Measurements from ENCODE around the gene SP1.
A peak's percentile ranks its signal among the peaks of the same experiment; 100 is the strongest.

SP1 gene

GRCh38 chr12:53380794-53381730 is 1.1 kb downstream of the SP1 start:
- TF ChIP-seq GATA2 (IDR thresholded peaks at IDR 0.05; ENCODE audit: low read depth, low read length) (no peak), GATA3 (IDR thresholded peaks at IDR 0.05; ENCODE audit: low read depth, low read length) (no peak)

GRCh38 chr12:53381731-53382630 is 2.0 kb downstream of the SP1 start:
- TF ChIP-seq GATA2 (IDR thresholded peaks at IDR 0.05; ENCODE audit: low read depth, low read length) (no peak), GATA3 (IDR thresholded peaks at IDR 0.05; ENCODE audit: low read depth, low read length) (no peak)

GRCh38 chr12:53383258-53383657 is 3.3 kb downstream of the SP1 start:
- TF ChIP-seq GATA3 (IDR thresholded peaks at IDR 0.05; ENCODE audit: low read depth, low read length) (no peak), GATA2 (IDR thresholded peaks at IDR 0.05; ENCODE audit: low read depth, low read length) (no peak)

- TF ChIP-seq GATA3 (IDR thresholded peaks at IDR 0.05; ENCODE audit: low read depth, low read length) (no peak), GATA2 (IDR thresholded peaks at IDR 0.05; ENCODE audit: low read depth, low read length) (no peak)
Observed at GRCh38 chr12:53388932-53389331, 9.0 kb downstream of the SP1 start.

- TF ChIP-seq GATA3 (IDR thresholded peaks at IDR 0.05; ENCODE audit: low read depth, low read length) (no peak), GATA2 (IDR thresholded peaks at IDR 0.05; ENCODE audit: low read depth, low read length) (no peak)
Observed at GRCh38 chr12:53389702-53390101, 9.7 kb downstream of the SP1 start.

GRCh38 chr12:53391724-53392123 is 11.7 kb downstream of the SP1 start:
- peak; percentile 24; the same call in 1 of the 2 replicates for TF ChIP-seq GATA2 (IDR thresholded peaks at IDR 0.05; ENCODE audit: low read depth, low read length)
- no peak for TF ChIP-seq GATA3 (IDR thresholded peaks at IDR 0.05; ENCODE audit: low read depth, low read length)

- TF ChIP-seq GATA2 (IDR thresholded peaks at IDR 0.05; ENCODE audit: low read depth, low read length) (no peak), GATA3 (IDR thresholded peaks at IDR 0.05; ENCODE audit: low read depth, low read length) (no peak)
Observed at GRCh38 chr12:53399896-53400295, 19.9 kb downstream of the SP1 start.

GRCh38 chr12:53402871-53403270 is 22.9 kb downstream of the SP1 start:
- TF ChIP-seq GATA3 (IDR thresholded peaks at IDR 0.05; ENCODE audit: low read depth, low read length) (no peak), GATA2 (IDR thresholded peaks at IDR 0.05; ENCODE audit: low read depth, low read length) (no peak)

GRCh38 chr12:53410951-53411350 is 31.0 kb downstream of the SP1 start:
- no peak for TF ChIP-seq GATA2 (IDR thresholded peaks at IDR 0.05; ENCODE audit: low read depth, low read length)
- TF ChIP-seq GATA3 (IDR thresholded peaks at IDR 0.05; ENCODE audit: low read depth, low read length), result no peak

- TF ChIP-seq GATA3 (IDR thresholded peaks at IDR 0.05; ENCODE audit: low read depth, low read length), result no peak
- TF ChIP-seq GATA2 (IDR thresholded peaks at IDR 0.05; ENCODE audit: low read depth, low read length), result no peak
Observed at GRCh38 chr12:53413485-53414204, 33.7 kb downstream of the SP1 start.

- TF ChIP-seq GATA2 (IDR thresholded peaks at IDR 0.05; ENCODE audit: low read depth, low read length) (no peak), GATA3 (IDR thresholded peaks at IDR 0.05; ENCODE audit: low read depth, low read length) (no peak)
Observed at GRCh38 chr12:53414756-53415417, 34.9 kb downstream of the SP1 start.

GRCh38 chr12:53418221-53418620 is 38.2 kb downstream of the SP1 start:
- TF ChIP-seq GATA3 (IDR thresholded peaks at IDR 0.05; ENCODE audit: low read depth, low read length), result no peak

GRCh38 chr12:53419756-53420155 is 39.8 kb downstream of the SP1 start:
- TF ChIP-seq GATA3 (IDR thresholded peaks at IDR 0.05; ENCODE audit: low read depth, low read length) (no peak), GATA2 (IDR thresholded peaks at IDR 0.05; ENCODE audit: low read depth, low read length) (no peak)

Data from SH-SY5Y (cell line).